Transverse colon (tissue), 3 donors: ENCODE results near the gene MYH9.

ENCODE experiments used
- POLR2A ChIP-seq: fragments of 450-650 bp; IDR thresholded peaks from one replicate; pipeline ENCODE4 v1.6.1; 2016; ENCODE audit warnings: antibody characterized with exemption, mild to moderate bottlenecking, moderate library complexity
- TF ChIP-seq, protein P1 (sequence below), 5 experiments: fragments of 200-600 bp in 3 of 5; fragments of 450-650 bp in 2 of 5; sonication (generic) in 3 of 5; IDR thresholded peaks; 1 replicate in 2 of 5; 2 replicates in 3 of 5; pipeline ENCODE4 v1.5.1; 2016 to 2017; ENCODE audit warnings: antibody characterized with exemption in 5 of 5, inconsistent platforms in 3 of 5, mild to moderate bottlenecking in 2 of 5, moderate library complexity in 1 of 5

DNA sequence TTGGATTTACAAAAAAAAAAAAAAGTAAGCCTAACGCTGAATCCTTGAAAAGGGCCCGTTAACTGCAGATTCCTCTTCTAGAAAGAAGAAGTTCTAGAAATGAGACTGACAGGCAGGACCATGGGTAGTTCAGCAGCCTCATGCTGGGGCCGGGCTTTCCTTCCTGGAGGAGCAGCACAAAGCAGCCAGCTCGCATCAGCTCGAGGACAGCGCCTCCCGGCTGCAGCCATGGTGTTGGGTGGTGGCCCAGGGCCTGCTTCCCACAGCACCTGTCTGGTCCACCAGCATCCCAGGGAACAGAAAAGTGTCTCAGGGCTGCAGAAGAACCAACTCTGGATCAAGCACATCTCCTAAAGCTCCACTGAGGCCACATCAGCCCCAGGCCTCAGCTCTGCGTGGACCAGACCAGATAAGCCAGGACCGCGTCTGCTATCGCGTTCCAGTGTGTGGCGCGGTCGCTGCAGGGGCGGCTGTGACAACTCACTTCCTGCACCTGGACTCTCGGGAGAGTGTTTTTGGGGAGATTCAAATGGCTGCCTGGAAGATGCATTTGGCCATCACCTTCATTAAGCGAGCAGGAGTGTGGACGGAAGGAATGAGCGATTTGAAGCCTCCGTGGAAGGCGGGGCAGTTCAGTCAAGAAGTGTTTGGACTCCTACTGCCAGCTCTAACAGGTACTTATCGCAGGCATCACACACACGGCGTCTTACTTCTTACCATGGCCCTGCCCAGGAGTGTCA is 53.5 kb downstream of the MYH9 start:
- TF ChIP-seq, protein P1, sequence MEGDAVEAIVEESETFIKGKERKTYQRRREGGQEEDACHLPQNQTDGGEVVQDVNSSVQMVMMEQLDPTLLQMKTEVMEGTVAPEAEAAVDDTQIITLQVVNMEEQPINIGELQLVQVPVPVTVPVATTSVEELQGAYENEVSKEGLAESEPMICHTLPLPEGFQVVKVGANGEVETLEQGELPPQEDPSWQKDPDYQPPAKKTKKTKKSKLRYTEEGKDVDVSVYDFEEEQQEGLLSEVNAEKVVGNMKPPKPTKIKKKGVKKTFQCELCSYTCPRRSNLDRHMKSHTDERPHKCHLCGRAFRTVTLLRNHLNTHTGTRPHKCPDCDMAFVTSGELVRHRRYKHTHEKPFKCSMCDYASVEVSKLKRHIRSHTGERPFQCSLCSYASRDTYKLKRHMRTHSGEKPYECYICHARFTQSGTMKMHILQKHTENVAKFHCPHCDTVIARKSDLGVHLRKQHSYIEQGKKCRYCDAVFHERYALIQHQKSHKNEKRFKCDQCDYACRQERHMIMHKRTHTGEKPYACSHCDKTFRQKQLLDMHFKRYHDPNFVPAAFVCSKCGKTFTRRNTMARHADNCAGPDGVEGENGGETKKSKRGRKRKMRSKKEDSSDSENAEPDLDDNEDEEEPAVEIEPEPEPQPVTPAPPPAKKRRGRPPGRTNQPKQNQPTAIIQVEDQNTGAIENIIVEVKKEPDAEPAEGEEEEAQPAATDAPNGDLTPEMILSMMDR (IDR thresholded peaks at IDR 0.05): no peak
- no peak for TF ChIP-seq POLR2A
